Measurements from ENCODE around the gene FHIT.

DNA sequence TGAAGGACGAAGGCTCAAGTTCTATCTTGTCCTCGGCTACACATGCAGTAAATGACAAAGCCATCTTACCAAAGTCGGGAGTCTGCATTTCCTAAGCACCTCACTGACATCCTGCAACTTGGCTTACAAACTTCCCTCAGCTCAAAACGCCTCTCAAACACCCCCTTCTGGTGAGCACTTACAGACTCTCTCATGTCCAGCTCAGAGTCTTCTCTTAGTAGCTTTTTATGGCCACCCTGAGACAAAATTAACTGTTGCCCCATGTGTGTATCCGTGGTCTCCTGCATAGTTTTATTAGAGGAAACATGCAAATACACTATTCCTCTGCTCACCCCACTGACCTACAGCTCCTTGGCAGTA, 819.7 kb downstream of the FHIT start:
- TF ChIP-seq, protein P1, sequence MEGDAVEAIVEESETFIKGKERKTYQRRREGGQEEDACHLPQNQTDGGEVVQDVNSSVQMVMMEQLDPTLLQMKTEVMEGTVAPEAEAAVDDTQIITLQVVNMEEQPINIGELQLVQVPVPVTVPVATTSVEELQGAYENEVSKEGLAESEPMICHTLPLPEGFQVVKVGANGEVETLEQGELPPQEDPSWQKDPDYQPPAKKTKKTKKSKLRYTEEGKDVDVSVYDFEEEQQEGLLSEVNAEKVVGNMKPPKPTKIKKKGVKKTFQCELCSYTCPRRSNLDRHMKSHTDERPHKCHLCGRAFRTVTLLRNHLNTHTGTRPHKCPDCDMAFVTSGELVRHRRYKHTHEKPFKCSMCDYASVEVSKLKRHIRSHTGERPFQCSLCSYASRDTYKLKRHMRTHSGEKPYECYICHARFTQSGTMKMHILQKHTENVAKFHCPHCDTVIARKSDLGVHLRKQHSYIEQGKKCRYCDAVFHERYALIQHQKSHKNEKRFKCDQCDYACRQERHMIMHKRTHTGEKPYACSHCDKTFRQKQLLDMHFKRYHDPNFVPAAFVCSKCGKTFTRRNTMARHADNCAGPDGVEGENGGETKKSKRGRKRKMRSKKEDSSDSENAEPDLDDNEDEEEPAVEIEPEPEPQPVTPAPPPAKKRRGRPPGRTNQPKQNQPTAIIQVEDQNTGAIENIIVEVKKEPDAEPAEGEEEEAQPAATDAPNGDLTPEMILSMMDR (IDR thresholded peaks at IDR 0.05 in 4 of 5, conservative IDR thresholded peaks at IDR 0.05 in 1 of 5), result no peak
- TF ChIP-seq POLR2A (IDR thresholded peaks at IDR 0.05), result no peak
